Measurements from ENCODE around the gene IGFN1. TPM values are rescaled to one million over a fixed set of nuclear protein-coding genes. Genes with fewer than 3 reads are reported as not detected.

The IGFN1 gene
- total RNA-seq, 1 donor from 2014 or later, result 0.18 TPM

- no peaks in the 10 kb centered on the region for H3K36me3 ChIP-seq
- H3K27me3 ChIP-seq (ENCODE audit: low read depth), result no peaks in the 10 kb centered on the region
- H3K9me3 ChIP-seq, result no peaks in the 10 kb centered on the region
- intact Hi-C loops (cut with DNase I), result no loop called here
- ATAC-seq (no peak), DNase-seq (no peak)
- no peak overlapping the region for H3K27ac ChIP-seq
- no peaks in the 10 kb centered on the region for H3K4me1 ChIP-seq
- H3K4me3 ChIP-seq, result no peak overlapping the region
- TF ChIP-seq CTCF (IDR thresholded peaks at IDR 0.05), result no peak
These were observed 7.4 kb upstream of the IGFN1 start for GRCh38 chr1:201183209-201183608.

GRCh38 chr1:201183753-201184152 is 6.9 kb upstream of the IGFN1 start:
- ATAC-seq (peak in 1 of 2 donors; percentile 8), DNase-seq (no peak)
- intact Hi-C loops (cut with DNase I), result no loop called here
- no peaks in the 10 kb centered on the region for H3K4me1 ChIP-seq
- no peak overlapping the region for H3K27ac ChIP-seq
- no peaks in the 10 kb centered on the region for H3K36me3 ChIP-seq
- no peak for TF ChIP-seq CTCF (IDR thresholded peaks at IDR 0.05)
- H3K9me3 ChIP-seq, result no peaks in the 10 kb centered on the region
- no peak overlapping the region for H3K4me3 ChIP-seq
- no peaks in the 10 kb centered on the region for H3K27me3 ChIP-seq (ENCODE audit: low read depth)

GRCh38 chr1:201184307-201185122 is 6.1 kb upstream of the IGFN1 start:
- no peak overlapping the region for H3K27ac ChIP-seq
- no peaks in the 10 kb centered on the region for H3K9me3 ChIP-seq
- intact Hi-C loops (cut with DNase I), result no loop called here
- ATAC-seq (peak; percentile 74 to 81), DNase-seq (no peak)
- TF ChIP-seq CTCF (IDR thresholded peaks at IDR 0.05), result peak; percentile 36
- no peak overlapping the region for H3K4me3 ChIP-seq
- H3K4me1 ChIP-seq, result no peaks in the 10 kb centered on the region
- H3K27me3 ChIP-seq (ENCODE audit: low read depth), result no peaks in the 10 kb centered on the region
- no peaks in the 10 kb centered on the region for H3K36me3 ChIP-seq

- no peak for TF ChIP-seq CTCF (IDR thresholded peaks at IDR 0.05)
- ATAC-seq, result no peak
- no peaks in the 10 kb centered on the region for H3K4me1 ChIP-seq
These were observed 5.5 kb upstream of the IGFN1 start for GRCh38 chr1:201185123-201185453.

GRCh38 chr1:201185527-201186128 is 5.0 kb upstream of the IGFN1 start:
- Histone ChIP-seq H3K4me3 (no peak overlapping the region), H3K9me3 (no peaks in the 10 kb centered on the region), H3K4me1 (no peaks in the 10 kb centered on the region), H3K27me3 (ENCODE audit: low read depth) (peaks cover 1% of the 10 kb centered on the region), H3K27ac (no peak overlapping the region), H3K36me3 (no peaks in the 10 kb centered on the region)
- TF ChIP-seq CTCF (IDR thresholded peaks at IDR 0.05), result no peak
- intact Hi-C loops (cut with DNase I), result no loop called here
- DNase-seq (no peak), ATAC-seq (no peak)

More at GRCh38 chr1:201185123-201185453, 5.5 kb upstream of the IGFN1 start:
- H3K27me3 ChIP-seq (ENCODE audit: low read depth), result no peaks in the 10 kb centered on the region
- H3K4me3 ChIP-seq, result no peak overlapping the region
- intact Hi-C loops (cut with DNase I), result no loop called here
- no peak overlapping the region for H3K27ac ChIP-seq
- H3K36me3 ChIP-seq, result no peaks in the 10 kb centered on the region
- no peak for DNase-seq
- no peaks in the 10 kb centered on the region for H3K9me3 ChIP-seq
